DMS53 (cell line): ENCODE measurements around the gene SCARB2.

ENCODE experiments used
- DNase-seq: peaks from one replicate; lab custom pipeline; 2025; lab: John Stamatoyannopoulos, UW

Gene SCARB2

GRCh38 chr4:76198411-76199237, 15.0 kb downstream of the SCARB2 start:
- DNase-seq, result peak; percentile 94

DNA sequence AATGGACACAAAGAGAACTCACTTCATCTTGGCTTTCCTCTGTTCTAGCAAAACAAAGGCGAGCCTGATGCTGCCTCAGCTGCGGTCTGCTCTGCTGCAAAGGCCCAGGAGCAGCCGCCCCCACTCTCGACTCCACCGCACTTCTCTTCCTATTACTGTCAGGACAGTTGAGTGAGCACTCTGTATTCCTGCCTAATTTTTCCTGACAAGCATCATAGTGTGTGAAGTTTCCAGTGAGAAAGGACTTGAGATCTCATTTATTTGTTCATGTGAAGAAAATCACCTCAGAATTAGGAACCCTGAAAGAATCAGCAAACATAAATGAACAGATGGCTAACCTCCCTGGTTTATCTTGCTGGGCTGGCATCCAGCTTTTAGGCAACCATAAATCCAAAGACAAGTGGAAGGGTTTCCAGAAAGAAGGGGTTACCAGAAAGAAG, 15.6 kb downstream of the SCARB2 start:
- DNase-seq, result peak; percentile 82

GRCh38 chr4:76197031-76197743, 16.4 kb downstream of the SCARB2 start:
- DNase-seq, result no peak

DNA sequence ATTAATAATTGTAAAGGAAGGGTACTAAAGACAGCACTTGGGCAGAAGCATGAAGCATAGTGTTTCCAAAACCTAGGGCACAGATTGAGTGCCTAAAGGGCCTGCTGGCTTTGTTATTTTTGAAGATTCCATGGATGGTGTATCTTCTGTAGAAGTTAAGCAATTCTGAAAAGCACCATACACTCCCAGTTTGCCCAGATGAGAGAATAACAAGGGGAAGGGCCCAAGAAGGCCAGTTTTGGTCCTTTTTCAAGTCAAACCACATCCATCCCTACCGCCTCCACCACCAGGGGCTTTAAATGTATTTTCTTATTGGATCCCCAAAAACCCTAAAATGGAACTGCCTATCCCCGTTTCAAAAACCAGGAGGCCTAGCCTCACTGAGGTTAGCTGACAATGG, 17.2 kb downstream of the SCARB2 start:
- DNase-seq, result no peak

DNA sequence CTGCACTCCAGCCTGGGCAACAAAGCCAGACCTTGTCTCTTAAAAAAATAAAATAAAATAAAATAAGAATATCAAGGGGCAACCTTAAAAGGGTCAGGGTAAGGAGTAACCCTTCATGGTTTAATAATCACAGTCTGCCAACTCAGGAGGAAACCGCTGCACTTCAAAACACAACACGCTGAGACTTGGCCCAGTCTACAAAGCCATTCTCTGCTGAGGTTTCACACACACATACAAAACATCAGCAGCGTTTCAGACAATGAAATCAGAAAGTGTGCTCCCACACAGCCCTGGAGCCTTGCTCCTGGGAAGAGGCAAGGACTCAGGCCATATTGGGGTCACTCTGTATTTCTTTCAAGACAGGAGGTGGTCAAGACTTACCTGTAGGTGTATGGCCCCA, 18.3 kb downstream of the SCARB2 start:
- DNase-seq, result no peak

DNA sequence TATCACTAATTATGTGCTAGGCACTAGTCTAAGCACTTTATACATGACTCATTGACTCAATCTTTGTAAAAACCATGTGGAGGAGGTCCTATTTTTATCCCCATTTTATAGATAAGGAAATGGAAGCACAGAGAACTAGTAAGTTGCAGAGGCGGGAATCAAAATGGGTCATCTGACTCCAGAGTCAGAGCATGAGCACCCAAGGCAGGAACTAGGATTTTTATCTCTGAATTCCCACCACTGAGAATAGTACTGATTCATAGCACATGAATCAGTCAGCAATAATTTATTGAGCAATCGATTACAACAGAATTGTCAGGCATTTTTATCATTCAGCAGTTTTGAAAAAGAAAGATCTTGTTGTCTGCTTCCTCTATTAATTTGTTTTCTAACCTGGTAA, 19.3 kb downstream of the SCARB2 start:
- no peak for DNase-seq

- DNase-seq, result no peak
Measured at GRCh38 chr4:76192236-76192635, 21.4 kb downstream of the SCARB2 start.

DNA sequence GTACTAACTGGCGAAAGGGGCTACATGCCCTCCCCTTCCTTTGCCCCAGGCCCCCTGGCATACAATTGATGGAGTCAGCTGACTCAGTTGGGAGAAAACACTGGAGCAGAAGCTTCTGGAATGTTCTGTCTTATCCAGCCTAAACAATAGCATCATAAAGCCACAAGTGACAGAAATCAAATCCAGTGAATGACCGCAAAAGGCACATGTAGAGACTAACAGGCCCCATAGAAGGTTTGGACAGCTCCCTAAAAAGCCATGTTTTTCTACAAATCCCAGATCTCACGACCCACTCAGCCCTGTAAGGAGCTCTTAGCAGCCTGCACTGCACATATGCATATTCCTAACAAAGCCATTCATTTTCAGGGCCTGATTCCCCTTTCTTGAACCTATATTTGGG, 25.1 kb downstream of the SCARB2 start:
- DNase-seq, result no peak

DNA sequence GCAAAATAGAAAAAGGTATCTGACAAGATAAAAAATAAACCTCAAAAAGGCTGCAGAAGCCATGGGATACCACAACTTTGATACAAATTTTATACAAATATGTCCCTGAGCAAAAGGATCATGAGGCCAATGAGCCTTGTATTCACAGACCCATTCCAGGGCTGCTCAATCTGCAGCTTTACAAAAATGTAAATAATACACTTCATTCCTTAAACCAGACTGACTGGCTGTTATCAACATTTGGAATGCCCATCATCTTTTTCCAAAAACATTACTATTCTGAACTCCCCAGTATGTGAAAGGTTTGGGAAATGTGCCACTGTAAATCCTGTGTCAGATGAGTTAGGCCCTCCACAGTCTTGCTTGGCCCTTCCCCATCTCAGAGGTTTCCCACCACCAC, 25.5 kb downstream of the SCARB2 start:
- no peak for DNase-seq

- no peak for DNase-seq
Measured at GRCh38 chr4:76187152-76187551, 26.5 kb downstream of the SCARB2 start.

- DNase-seq, result no peak
Measured at GRCh38 chr4:76182463-76182862, 31.2 kb downstream of the SCARB2 start.

DNA sequence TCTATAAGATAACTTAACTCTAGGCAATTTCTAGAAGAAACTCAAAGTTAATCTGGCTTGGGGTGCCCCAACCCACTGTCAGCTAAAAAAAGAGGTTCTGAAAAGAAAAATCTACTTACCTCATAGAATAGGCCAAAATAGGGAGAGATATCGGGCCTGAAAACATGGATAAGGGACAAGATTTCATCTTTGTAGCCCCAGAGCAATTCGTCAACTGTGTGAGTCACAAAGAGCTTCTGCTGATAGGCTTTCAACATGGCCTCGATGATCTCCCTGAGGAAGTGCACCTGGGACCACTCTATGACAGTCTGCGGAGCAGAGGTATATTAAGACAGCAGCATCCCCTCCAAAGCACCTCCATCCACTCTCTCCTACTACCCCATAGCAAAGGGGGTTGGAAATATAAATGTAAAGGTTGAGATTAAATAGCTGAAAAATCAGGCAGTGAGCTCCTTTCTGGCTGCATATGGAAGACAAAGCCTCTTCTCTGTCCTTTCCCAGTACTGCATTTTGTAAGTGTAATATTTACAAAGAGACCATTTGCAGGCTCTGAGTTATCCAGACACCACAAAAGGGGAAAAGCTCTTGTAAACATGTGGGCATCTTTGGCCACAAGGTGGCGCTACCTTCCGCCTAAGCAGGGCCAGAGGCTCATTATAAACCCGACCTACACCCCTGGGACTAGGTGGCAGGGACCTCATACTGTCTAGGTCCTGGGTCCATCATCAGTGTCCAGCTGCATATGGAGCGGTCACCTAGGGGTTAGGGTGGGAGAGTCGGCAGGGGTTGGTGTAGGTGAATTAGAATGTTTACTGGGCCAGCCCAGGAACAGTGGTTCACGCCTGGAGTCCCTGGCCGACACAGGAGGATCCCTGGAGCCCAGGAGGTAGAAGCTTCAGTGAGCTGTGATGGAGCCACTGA, 34.0 kb downstream of the SCARB2 start:
- DNase-seq, result peak; percentile 89

GRCh38 chr4:76178296-76178695, 35.3 kb downstream of the SCARB2 start:
- no peak for DNase-seq

DNA sequence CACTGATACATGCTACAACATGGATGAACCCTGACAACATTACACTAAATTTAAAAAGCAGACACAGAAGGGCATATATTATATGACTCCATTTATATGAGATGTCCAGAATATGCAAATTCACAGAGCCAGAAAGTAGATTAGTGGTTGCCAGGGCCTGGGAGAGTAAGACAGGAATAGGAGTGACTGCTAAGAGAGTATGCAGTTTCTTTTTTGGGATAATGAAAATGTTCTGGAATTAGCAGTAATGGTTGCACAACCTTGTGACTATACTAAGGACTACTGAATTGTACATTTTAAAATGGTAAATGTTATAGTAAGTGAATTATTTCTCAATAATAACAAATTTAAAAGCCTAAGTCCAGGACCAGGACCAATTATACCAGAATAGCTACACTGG, 35.9 kb downstream of the SCARB2 start:
- no peak for DNase-seq

- no peak for DNase-seq
Measured at GRCh38 chr4:76175336-76175735, 38.3 kb downstream of the SCARB2 start.

DNA sequence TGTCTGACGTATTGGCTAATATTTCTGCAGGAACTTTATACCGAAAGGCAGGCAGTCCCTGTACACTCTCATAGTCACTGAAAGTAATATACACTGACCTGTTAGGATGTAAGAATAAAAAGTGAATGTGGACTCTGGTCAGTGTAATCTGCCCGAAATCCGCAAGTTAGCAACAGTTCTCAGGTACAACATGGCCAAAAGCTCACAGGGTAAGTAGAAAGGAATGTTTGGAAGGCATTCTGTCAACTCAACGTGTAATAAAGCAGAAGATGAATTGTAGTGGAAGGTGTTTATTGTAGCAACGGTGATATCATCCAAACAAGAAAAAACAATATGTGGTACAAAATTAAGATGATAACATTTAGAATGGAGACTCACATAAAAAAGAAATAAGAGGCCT, 39.4 kb downstream of the SCARB2 start:
- no peak for DNase-seq

DNA sequence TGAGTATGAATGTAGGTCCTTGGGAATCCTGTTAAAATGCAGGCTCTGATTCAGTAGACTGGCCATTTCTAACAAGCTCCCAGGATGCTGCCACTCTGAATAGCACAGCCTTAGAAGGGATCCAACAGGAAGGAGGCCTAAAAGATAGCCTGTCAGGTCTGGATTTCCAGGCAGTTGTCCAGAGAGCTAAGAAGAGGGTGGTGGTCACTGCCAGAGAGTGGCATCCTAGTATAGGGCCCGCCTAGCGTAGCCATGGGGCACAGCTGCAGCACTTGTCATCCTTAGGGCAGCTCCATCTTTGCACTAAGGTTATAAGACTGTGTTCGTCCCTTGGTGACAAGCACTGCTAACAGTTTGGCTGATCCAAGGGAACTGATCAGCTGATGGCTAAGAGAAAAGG, 44.9 kb downstream of the SCARB2 start:
- DNase-seq, result no peak

DNA sequence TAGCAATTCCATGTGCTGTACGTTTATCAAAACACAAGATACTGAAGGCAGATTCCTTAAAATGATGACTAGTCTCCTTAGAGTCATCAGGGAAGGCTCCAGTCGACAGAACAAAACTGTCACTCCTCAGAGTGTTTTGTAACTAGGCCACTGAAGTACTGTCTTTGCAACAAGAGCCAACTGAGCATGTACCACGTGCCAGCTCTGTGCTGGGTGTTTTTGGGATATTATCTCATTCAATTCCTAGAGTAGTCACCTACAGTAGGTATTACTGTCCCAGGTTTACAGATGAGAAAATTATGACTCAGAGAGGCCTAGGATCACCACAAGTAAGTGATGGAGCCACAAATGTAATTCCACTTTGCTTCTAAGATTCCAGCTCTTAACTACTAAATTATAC, 47.1 kb downstream of the SCARB2 start:
- no peak for DNase-seq

DNA sequence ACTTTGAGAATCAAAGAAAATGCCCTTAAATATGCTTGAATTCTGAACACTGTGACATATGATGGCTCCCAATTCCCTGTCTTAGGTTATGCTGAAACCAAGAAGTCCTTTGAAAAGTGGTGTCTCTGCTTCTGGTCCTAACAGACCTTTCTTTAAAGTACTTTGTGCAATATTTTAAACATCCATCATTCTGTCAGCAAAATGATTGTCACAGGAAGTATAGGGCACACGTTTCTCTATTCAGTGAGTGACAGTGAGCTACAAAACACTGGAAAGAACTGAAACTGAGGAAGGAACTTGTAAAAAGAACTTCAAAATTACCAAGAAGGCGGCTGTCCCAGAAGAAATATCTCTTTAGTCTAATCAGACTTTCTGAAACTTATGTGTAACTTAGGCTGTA, 53.3 kb downstream of the SCARB2 start:
- no peak for DNase-seq

DNA sequence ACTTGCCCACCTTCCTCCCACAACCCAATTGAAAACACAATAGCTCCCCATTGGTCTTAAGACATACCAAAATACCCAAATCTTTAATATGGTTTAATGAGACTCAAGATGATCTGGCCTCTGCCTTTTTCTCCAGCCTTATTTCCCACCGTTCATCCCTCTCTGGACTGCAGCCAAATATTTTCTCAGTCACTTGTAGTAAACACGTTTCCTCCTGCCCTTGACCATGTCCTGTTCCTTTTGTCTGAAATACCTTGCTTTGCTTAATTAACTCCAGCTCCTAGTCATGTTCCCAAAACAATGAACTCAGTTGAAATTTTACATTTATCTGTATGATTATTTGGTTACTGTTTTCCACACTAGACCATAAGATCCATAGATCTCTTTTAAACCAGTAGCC, 57.0 kb downstream of the SCARB2 start:
- peak; percentile 17 for DNase-seq

GRCh38 chr4:76155979-76156378, 57.6 kb downstream of the SCARB2 start:
- no peak for DNase-seq

- DNase-seq, result no peak
Measured at GRCh38 chr4:76153356-76153755, 60.3 kb downstream of the SCARB2 start.
